ENCODE results near the gene TBX10. TPM values are rescaled to one million over a fixed set of nuclear protein-coding genes. Genes with fewer than 3 reads are reported as not detected.
"Not testable (repeated sequence)": the region's sequence is repeated elsewhere in the genome, so short reads cannot be mapped to it uniquely, and the experiment has no call there.

TBX10 gene
- total RNA-seq, 1 experiment from 2014 or later, result not detected

DNA sequence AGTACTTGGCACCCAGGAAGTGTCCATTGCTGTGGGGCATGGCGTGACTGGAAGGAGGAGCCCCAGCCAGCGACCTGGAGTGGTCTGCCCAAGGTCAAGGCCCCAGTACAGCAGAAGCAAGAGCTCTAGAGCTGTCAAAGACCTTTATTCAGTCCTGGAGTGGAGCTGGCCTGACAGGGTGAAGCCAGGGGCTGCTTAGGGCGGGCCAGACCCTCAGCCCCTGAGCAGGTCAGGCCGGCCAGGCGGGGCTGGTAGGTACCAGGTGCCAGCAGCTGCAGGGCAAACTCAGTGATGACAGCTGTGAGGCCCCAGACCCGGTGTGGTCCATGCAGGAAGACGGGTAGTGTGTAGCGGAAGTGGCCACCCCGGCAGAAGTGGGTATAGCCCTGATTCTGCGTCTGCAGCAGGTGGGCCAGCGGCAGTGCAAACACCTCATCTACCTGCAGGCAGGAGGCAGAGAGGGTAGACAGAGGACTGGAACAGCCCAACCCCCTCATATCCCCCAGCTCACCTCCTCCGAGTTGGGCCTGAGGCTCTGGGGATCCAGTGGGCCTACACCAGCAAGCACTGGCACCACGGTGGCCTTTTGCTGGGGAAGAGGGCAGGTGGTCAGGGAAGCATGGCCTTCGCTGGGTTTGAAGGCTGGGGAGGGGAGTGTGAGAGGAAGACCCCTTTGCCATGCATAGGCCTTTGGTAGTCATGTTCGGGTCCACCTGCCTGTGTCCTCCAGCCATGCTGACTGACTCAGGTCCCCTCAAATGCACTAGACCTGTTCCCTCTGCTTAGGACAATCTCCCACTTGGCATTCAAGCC lies 11.5 kb downstream of the TBX10 start:
- DNase-seq (ENCODE audit: low read depth in 1 of 2, low spot score in 2 of 2), result no peak
- Histone ChIP-seq H3K27ac (no peak overlapping the region), H3K4me1 (replicated peaks) (peaks cover 23% of the 10 kb centered on the region), H3K36me3 (0 out of 2 replicates have a peak, but pooled peaks cover 5% of the 10 kb centered on the region), H3K9me3 (replicated peaks) (peaks cover 6% of the 10 kb centered on the region), H3K27me3 (replicated peaks) (no peaks in the 10 kb centered on the region), H3K4me3 (no peak overlapping the region)

DNA sequence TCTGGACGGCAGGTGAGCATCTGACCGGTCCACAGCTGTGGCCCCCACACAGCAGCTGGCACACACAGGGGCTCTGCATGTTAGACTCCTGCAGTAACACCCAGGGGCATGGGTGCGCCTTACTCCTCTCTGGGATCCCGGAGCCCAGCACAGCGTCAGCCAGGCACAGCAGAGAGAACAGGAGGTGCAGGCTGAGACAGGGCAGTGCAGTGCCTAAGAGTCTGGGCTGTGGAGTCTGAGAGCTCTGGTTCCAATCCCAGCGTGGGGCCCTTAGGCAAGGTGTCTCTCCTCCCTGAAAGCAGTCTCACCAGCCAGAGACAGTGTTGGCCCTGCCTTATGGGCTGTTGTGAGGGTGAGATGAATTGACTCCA lies 12.1 kb downstream of the TBX10 start:
- Histone ChIP-seq H3K4me1 (replicated peaks) (peaks cover 23% of the 10 kb centered on the region), H3K4me3 (no peak overlapping the region), H3K27me3 (replicated peaks) (0 out of 2 replicates have a peak, but pooled peaks cover 5% of the 10 kb centered on the region), H3K36me3 (0 out of 2 replicates have a peak, but pooled peaks cover 5% of the 10 kb centered on the region), H3K27ac (no peak overlapping the region), H3K9me3 (replicated peaks) (peaks cover 6% of the 10 kb centered on the region)
- no peak for DNase-seq (ENCODE audit: low read depth in 1 of 2, low spot score in 2 of 2)

- Histone ChIP-seq H3K27me3 (replicated peaks) (0 out of 2 replicates have a peak, but pooled peaks cover 5% of the 10 kb centered on the region), H3K9me3 (replicated peaks) (peaks cover 6% of the 10 kb centered on the region), H3K4me3 (no peak overlapping the region), H3K4me1 (replicated peaks) (peaks cover 23% of the 10 kb centered on the region), H3K27ac (no peak overlapping the region), H3K36me3 (0 out of 2 replicates have a peak, but pooled peaks cover 5% of the 10 kb centered on the region)
- no peak for DNase-seq (ENCODE audit: low read depth in 1 of 2, low spot score in 2 of 2)
These were observed 12.6 kb downstream of the TBX10 start for GRCh38 chr11:67626970-67627369.

- H3K9me3 ChIP-seq (replicated peaks); H3K27ac ChIP-seq; DNase-seq (ENCODE audit: low read depth in 1 of 2, low spot score in 2 of 2); H3K36me3 ChIP-seq; H3K4me3 ChIP-seq; H3K27me3 ChIP-seq (replicated peaks): not testable (repeated sequence)
- H3K4me1 ChIP-seq (replicated peaks), result peaks cover 21% of the 10 kb centered on the region
These were observed 13.3 kb downstream of the TBX10 start for GRCh38 chr11:67626131-67626833.

GRCh38 chr11:67623795-67624194 lies 15.8 kb downstream of the TBX10 start:
- not testable (repeated sequence) for H3K27ac ChIP-seq; H3K36me3 ChIP-seq; H3K4me1 ChIP-seq (replicated peaks); H3K4me3 ChIP-seq; DNase-seq (ENCODE audit: low read depth in 1 of 2, low spot score in 2 of 2); H3K27me3 ChIP-seq (replicated peaks); H3K9me3 ChIP-seq (replicated peaks)

DNA sequence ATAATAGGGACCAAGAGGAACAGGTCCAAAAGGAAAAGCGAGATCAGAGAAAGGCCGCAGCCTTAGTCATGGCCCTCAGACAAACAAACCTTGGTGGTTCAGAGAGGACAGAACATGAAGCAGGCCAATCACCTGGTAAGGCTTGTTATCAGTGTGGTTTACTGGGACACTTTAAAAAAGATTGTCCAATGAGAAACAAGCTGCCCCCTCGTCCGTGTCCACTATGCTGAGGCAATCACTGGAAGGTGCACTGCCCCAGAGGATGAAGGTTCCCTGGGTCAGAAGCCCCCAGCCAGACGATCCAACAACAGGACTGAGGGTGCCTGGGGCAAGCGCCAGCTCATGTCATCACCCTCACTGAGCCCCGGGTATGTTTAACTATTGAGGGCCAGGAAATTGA lies 16.7 kb downstream of the TBX10 start:
- H3K36me3 ChIP-seq; H3K9me3 ChIP-seq (replicated peaks); H3K4me1 ChIP-seq (replicated peaks); H3K4me3 ChIP-seq; H3K27ac ChIP-seq; DNase-seq (ENCODE audit: low read depth in 1 of 2, low spot score in 2 of 2): not testable (repeated sequence)
- peaks cover 17% of the 10 kb centered on the region for H3K27me3 ChIP-seq (replicated peaks)

- peaks cover 26% of the 10 kb centered on the region for H3K27me3 ChIP-seq (replicated peaks)
- H3K9me3 ChIP-seq (replicated peaks); H3K4me3 ChIP-seq; DNase-seq (ENCODE audit: low read depth in 1 of 2, low spot score in 2 of 2); H3K36me3 ChIP-seq; H3K27ac ChIP-seq; H3K4me1 ChIP-seq (replicated peaks): not testable (repeated sequence)
These were observed 17.6 kb downstream of the TBX10 start for GRCh38 chr11:67621928-67622327.

DNA sequence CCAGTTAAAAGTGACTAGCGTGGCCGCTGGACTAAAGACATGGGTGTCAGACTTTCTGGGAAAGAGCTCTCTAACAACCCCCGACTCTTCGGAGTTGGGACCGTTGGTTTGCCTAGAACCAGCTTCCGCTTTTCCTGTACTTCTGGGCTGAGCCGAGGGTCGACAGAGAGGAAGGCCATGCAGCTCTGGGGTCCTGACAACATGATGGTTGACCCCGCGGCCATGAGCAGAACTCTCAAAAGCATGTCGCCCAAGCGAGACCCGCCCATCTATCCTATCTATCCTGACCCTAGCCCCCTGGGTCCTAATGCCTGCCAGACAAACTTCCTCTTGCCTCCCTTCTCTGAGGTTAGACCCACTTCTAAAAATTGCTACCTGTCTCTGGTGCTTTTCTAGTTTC lies 18.9 kb downstream of the TBX10 start:
- DNase-seq (ENCODE audit: low read depth in 1 of 2, low spot score in 2 of 2); H3K9me3 ChIP-seq (replicated peaks); H3K36me3 ChIP-seq; H3K4me3 ChIP-seq; H3K4me1 ChIP-seq (replicated peaks); H3K27ac ChIP-seq: not testable (repeated sequence)
- peaks cover 31% of the 10 kb centered on the region for H3K27me3 ChIP-seq (replicated peaks)

- H3K4me1 ChIP-seq (replicated peaks); H3K4me3 ChIP-seq; H3K9me3 ChIP-seq (replicated peaks); DNase-seq (ENCODE audit: low read depth in 1 of 2, low spot score in 2 of 2); H3K36me3 ChIP-seq; H3K27ac ChIP-seq: not testable (repeated sequence)
- peaks cover 33% of the 10 kb centered on the region for H3K27me3 ChIP-seq (replicated peaks)
These were observed 19.6 kb downstream of the TBX10 start for GRCh38 chr11:67619683-67620618.

DNA sequence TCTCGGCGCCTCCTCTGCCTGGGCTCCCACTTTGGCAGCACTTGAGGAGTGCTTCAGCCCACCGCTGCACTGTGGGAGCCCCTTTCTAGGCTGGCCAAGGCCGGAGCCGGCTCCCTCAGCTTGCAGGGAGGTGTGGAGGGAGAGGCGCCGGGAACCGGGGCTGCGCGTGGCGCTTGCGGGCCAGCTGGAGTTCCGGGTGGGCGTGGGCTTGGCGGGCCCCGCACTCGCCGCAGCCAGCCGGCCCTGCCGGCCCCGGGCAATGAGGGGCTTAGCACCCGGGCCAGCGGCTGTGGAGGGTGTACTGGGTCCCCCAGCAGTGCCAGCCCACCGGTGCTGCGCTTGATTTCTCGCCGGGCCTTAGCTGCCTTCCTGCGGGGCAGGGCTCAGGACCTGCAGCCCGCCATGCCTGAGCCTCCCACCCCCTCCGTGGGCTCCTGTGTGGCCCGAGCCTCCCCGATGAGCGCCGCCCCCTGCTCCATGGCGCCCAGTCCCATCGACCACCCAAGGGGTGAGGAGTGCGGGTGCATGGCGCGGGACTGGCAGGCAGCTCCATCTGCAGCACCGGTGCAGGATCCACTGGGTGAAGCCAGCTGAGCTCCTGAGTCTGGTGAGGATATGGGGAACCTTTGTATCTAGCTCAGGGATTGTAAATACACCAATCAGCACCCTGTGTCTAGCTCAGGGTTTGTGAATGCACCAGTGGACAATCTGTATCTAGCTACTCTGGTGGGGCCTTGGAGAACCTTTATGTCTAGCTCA lies 20.5 kb downstream of the TBX10 start:
- H3K4me1 ChIP-seq (replicated peaks); H3K4me3 ChIP-seq; H3K36me3 ChIP-seq; DNase-seq (ENCODE audit: low read depth in 1 of 2, low spot score in 2 of 2); H3K27ac ChIP-seq; H3K9me3 ChIP-seq (replicated peaks): not testable (repeated sequence)
- H3K27me3 ChIP-seq (replicated peaks), result peaks cover 33% of the 10 kb centered on the region

DNA sequence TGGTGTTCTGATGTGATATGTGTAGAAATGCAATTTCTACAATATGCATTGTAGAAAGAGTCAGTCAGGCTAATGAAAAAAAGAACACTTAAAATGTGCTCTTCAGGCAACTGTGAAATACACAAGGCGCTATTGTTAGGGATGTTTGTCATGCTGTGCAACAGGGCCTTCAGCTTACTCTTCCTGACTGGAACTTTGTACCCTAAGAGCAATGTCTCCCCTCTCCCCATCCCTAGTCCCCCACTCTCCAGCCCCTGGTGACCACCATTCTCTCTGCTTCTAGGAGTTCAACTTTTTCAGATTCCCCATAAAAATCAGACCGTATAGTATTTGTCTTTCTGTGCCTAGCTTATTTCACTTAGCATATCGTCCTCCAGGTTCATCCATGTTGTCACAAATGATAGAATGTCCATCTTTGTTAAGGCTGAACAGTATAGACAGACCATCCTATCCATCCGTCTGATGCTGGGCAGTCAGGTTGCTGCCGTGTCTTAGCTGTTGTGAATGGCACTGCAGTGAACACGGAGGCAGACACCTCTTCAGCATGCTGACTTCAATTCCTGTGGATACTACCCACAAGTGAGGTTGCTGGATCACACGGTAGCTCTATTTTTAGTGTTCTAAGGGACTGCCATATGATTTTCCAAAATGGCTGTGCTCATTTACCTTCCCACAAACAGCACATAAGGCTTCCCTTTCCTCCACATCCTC lies 22.2 kb downstream of the TBX10 start:
- no peak for DNase-seq (ENCODE audit: low read depth in 1 of 2, low spot score in 2 of 2)
- no peak overlapping the region for H3K27ac ChIP-seq
- no peaks in the 10 kb centered on the region; the same call in 1 of the 2 replicates for H3K9me3 ChIP-seq (replicated peaks)
- peaks cover 28% of the 10 kb centered on the region for H3K27me3 ChIP-seq (replicated peaks)
- no peak overlapping the region for H3K4me3 ChIP-seq
- H3K4me1 ChIP-seq (replicated peaks), result peaks cover 11% of the 10 kb centered on the region
- H3K36me3 ChIP-seq, result peaks cover 18% of the 10 kb centered on the region

DNA sequence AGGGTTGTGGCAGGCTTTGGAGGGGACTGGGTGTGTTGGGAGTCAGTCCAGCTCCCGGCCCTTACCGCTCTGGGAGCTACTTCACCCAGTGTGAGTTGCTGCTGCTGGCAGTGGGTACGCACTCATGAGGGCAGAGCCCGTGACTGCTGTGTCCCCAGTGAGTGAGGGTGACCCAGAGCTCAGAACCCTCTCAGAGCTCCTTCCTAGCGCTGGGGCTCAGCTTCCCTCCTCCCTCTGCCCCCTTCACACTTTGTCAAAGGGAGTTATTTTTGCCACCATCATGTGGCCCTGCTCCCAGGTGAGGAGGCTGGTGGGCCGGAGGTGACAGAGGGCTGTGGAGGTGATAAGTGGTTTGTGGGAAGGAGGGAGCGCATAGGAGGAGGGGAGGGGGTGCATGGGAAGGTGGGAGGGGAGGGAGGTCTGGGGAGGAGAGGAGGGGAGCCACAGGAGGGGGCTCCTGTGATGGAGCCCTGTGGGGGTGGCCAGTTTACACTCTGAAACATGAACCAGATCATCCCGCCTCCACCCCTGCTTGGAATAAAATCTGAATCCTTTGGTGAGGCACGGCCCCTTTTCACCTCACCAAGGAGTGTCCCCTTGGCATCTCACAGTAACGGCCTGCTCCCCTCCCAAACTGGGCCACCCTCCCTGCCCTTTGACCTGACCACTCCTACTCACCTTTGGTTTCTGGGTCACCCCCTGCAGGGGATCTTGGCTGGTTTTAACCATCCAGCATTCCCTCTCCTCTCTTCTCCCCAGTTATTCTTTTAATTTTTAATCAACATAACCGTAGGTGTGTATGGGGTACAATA lies 22.9 kb downstream of the TBX10 start:
- Histone ChIP-seq H3K27ac (no peak overlapping the region), H3K27me3 (replicated peaks) (peaks cover 26% of the 10 kb centered on the region), H3K9me3 (replicated peaks) (no peaks in the 10 kb centered on the region; the same call in 1 of the 2 replicates), H3K4me1 (replicated peaks) (peaks cover 11% of the 10 kb centered on the region), H3K4me3 (no peak overlapping the region), H3K36me3 (peaks cover 26% of the 10 kb centered on the region)
- DNase-seq (ENCODE audit: low read depth in 1 of 2, low spot score in 2 of 2), result no peak

Data from SJSA1 (cell line).